CD14-positive monocyte (primary cell): Measurements from ENCODE around the gene CTAG2. TPM values are rescaled to one million over a fixed set of nuclear protein-coding genes. Genes with fewer than 3 reads are reported as not detected.
"Not testable (repeated sequence)": the region's sequence is repeated elsewhere in the genome, so short reads cannot be mapped to it uniquely, and the experiment has no call there.

Source experiments
- DNase-seq, 3 donors: peaks; one replicate each; pipeline ENCODE4 v3.0.0-alpha.2; 2011 to 2022
- H2AFZ ChIP-seq: 2 replicates; pipeline ENCODE4 v1.6.0; 2012; ENCODE audit warnings: mild to moderate bottlenecking, low read depth, low read length, inconsistent platforms; ENCODE audit not compliant: insufficient read depth, poor library complexity, severe bottlenecking
- H3K27ac ChIP-seq, 2 donors: 1 replicate in 1 of 2; 2 replicates in 1 of 2; pipeline ENCODE4 v1.5.1; 2012 to 2013; ENCODE audit warnings: low read length in 2 of 2, control low read depth in 1 of 2, inconsistent platforms in 1 of 2, low read depth in 1 of 2, mild to moderate bottlenecking in 1 of 2
- H3K27me3 ChIP-seq, 2 donors: one replicate each; pipeline versions ENCODE4 v1.6.0 to v1.6.1; 2011 to 2013; ENCODE audit warnings: low read length in 2 of 2; ENCODE audit not compliant: control insufficient read depth in 2 of 2, insufficient read depth in 2 of 2
- H3K36me3 ChIP-seq, 2 donors: replicated peaks in 1 of 2; 1 replicate in 1 of 2; 2 replicates in 1 of 2; pipeline versions ENCODE4 v1.5.1 to v1.6.1; 2012 to 2013; ENCODE audit warnings: low read length in 2 of 2, control low read depth in 1 of 2, inconsistent platforms in 1 of 2, mild to moderate bottlenecking in 1 of 2; ENCODE audit not compliant: insufficient read depth in 2 of 2, control insufficient read depth in 1 of 2
- H3K4me1 ChIP-seq, 2 donors: 1 replicate in 1 of 2; 2 replicates in 1 of 2; pipeline versions ENCODE4 v1.5.1 to v1.6.1; 2012 to 2013; ENCODE audit warnings: low read length in 2 of 2, control low read depth in 1 of 2, inconsistent platforms in 1 of 2, mild to moderate bottlenecking in 1 of 2, moderate library complexity in 1 of 2; ENCODE audit not compliant: insufficient read depth in 2 of 2, control insufficient read depth in 1 of 2
- H3K4me2 ChIP-seq: replicated peaks from 2 replicates; pipeline ENCODE3; 2012; ENCODE audit warnings: low read length, moderate library complexity, mild to moderate bottlenecking; ENCODE audit not compliant: poor library complexity, severe bottlenecking; ENCODE audit errors: extremely low read depth
- H3K4me3 ChIP-seq, 3 experiments: fragments of 200-600 bp in 1 of 3; sonication (generic) in 1 of 3; replicated peaks in 1 of 3; 1 replicate in 2 of 3; 2 replicates in 1 of 3; pipeline ENCODE4 v1.5.1; 2011 to 2013; ENCODE audit warnings: low read length in 3 of 3, mild to moderate bottlenecking in 3 of 3, control low read depth in 2 of 3, low read depth in 2 of 3, inconsistent platforms in 1 of 3, moderate library complexity in 1 of 3
- H3K79me2 ChIP-seq: 2 replicates; pipeline ENCODE4 v1.6.0; 2012; ENCODE audit warnings: mild to moderate bottlenecking, control low read depth, inconsistent platforms, low read length, moderate library complexity; ENCODE audit not compliant: insufficient read depth
- H3K9ac ChIP-seq: 2 replicates; pipeline ENCODE4 v1.6.0; 2017; ENCODE audit warnings: low read length, mild to moderate bottlenecking; ENCODE audit not compliant: insufficient read depth, poor library complexity, severe bottlenecking
- H3K9me3 ChIP-seq, 2 donors: replicated peaks in 1 of 2; 1 replicate in 1 of 2; 2 replicates in 1 of 2; pipeline versions ENCODE4 v1.5.1 to v1.6.1; 2012 to 2013; ENCODE audit warnings: low read length in 2 of 2, control low read depth in 1 of 2; ENCODE audit not compliant: control insufficient read depth in 1 of 2, insufficient read depth in 1 of 2
- H4K20me1 ChIP-seq: 2 replicates; pipeline ENCODE4 v1.6.0; 2012; ENCODE audit warnings: mild to moderate bottlenecking, low read length, control low read depth, moderate library complexity; ENCODE audit not compliant: insufficient read depth
- H3K27ac Mint-ChIP-seq, 7 donors: one replicate each; pipeline ENCODE4 v1.8.0; 2020; ENCODE audit warnings: mild to moderate bottlenecking in 7 of 7, mixed read lengths in 7 of 7, moderate library complexity in 6 of 7, inconsistent platforms in 2 of 7
- H3K27me3 Mint-ChIP-seq, 3 donors: one replicate each; pipeline ENCODE4 v1.8.0; 2021 to 2022; ENCODE audit warnings: low read depth in 3 of 3, mild to moderate bottlenecking in 3 of 3, mixed read lengths in 3 of 3, moderate library complexity in 3 of 3, inconsistent platforms in 1 of 3
- H3K36me3 Mint-ChIP-seq, 2 donors: one replicate each; pipeline ENCODE4 v1.8.0; 2020; ENCODE audit warnings: mixed read lengths in 2 of 2, inconsistent platforms in 1 of 2, mild to moderate bottlenecking in 1 of 2
- H3K4me1 Mint-ChIP-seq: one replicate; pipeline ENCODE4 v1.8.0; 2020; ENCODE audit warnings: mild to moderate bottlenecking, mixed read lengths
- H3K4me3 Mint-ChIP-seq, 2 donors: one replicate each; pipeline ENCODE4 v1.8.0; 2020; ENCODE audit warnings: mild to moderate bottlenecking in 2 of 2, mixed read lengths in 2 of 2, moderate library complexity in 1 of 2
- H3K9me3 Mint-ChIP-seq, 7 donors: one replicate each; pipeline ENCODE4 v1.8.0; 2020 to 2022; ENCODE audit warnings: mixed read lengths in 7 of 7, mild to moderate bottlenecking in 6 of 7, moderate library complexity in 6 of 7, inconsistent platforms in 2 of 7
- WGBS: methylation state at CpG from one replicate; pipeline ENCODE4 v1.1.5; 2013; ENCODE audit warnings: missing lambda C conversion rate; ENCODE audit not compliant: insufficient coverage; 5-methylcytosine and 5-hydroxymethylcytosine counted together
- intact Hi-C, 2 donors: fragments of 100-400 bp; cut with micrococcal nuclease; formaldehyde crosslinking; loops; one replicate each; pipeline versions ENCODE4 v1.15.0 to v1.15.1; 2023
- polyA plus RNA-seq, 3 donors: library from polyadenylated mRNA; depleted of rRNA in 1 of 3; unstranded in 2 of 3; stranded (reverse) in 1 of 3; fragments of 300-500 nt in 2 of 3; fragments of >200 nt in 1 of 3; fragmentation: Illumina TruSeq in 2 of 3; gene quantifications; 1 replicate in 2 of 3; 2 replicates in 1 of 3; pipeline ENCODE4 v1.2.3, GENCODE V29; 2012 to 2021
- TF ChIP-seq, protein P1 (sequence below): fragments of 200-600 bp; IDR thresholded peaks from one replicate; pipeline ENCODE4 v1.8.0; 2022; ENCODE audit warnings: antibody characterized with exemption, mild to moderate bottlenecking

Gene CTAG2
- polyA plus RNA-seq, 3 donors: not detected

DNA sequence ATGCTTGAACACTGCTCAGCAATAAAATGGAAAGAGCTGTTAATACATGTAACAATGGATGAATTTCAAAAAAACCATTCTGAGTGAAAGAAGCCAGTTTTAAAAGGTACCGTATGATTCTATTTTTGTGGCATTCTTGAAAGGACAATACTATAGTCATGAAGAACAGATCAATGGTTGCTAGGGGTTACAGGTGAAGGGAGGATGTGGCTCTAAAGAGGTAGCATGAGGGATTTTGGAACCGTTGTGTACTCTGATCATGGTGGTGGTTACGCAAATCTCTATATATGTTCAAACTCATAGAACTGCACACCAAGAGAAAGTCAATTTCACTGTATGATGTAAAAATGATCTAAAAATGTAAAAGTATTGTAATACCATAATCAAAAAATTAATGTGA, 40.0 kb upstream of the CTAG2 start:
- H3K27ac Mint-ChIP-seq: no peak overlapping the region

GRCh38 chrX:154690438-154690837, 37.1 kb upstream of the CTAG2 start:
- H3K27me3 Mint-ChIP-seq, H3K9me3 ChIP-seq, H3K4me1 ChIP-seq, H2AFZ ChIP-seq, H3K4me3 ChIP-seq, H3K4me2 ChIP-seq, intact Hi-C loops, H3K27ac Mint-ChIP-seq, H3K9ac ChIP-seq, H3K79me2 ChIP-seq, H3K4me1 Mint-ChIP-seq, H3K27me3 ChIP-seq, H3K9me3 Mint-ChIP-seq, H4K20me1 ChIP-seq, H3K27ac ChIP-seq, DNase-seq, H3K4me3 Mint-ChIP-seq: not testable (repeated sequence)
- WGBS: 100% methylated on average over 1 of the region's 2 CpGs
- H3K36me3 ChIP-seq: peaks cover 6 to 25% of the 10 kb centered on the region in 2 donors
- peaks cover 34 to 40% of the 10 kb centered on the region in 2 donors for H3K36me3 Mint-ChIP-seq

More for the DNA sequence above, 40.0 kb upstream of the CTAG2 start:
- TF ChIP-seq, protein P1, sequence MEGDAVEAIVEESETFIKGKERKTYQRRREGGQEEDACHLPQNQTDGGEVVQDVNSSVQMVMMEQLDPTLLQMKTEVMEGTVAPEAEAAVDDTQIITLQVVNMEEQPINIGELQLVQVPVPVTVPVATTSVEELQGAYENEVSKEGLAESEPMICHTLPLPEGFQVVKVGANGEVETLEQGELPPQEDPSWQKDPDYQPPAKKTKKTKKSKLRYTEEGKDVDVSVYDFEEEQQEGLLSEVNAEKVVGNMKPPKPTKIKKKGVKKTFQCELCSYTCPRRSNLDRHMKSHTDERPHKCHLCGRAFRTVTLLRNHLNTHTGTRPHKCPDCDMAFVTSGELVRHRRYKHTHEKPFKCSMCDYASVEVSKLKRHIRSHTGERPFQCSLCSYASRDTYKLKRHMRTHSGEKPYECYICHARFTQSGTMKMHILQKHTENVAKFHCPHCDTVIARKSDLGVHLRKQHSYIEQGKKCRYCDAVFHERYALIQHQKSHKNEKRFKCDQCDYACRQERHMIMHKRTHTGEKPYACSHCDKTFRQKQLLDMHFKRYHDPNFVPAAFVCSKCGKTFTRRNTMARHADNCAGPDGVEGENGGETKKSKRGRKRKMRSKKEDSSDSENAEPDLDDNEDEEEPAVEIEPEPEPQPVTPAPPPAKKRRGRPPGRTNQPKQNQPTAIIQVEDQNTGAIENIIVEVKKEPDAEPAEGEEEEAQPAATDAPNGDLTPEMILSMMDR: no peak
- no peak overlapping the region for H3K4me2 ChIP-seq
- H3K79me2 ChIP-seq: no peaks in the 10 kb centered on the region
- no peaks in the 10 kb centered on the region for H4K20me1 ChIP-seq
- no peak overlapping the region for H3K4me3 ChIP-seq
- H3K27ac ChIP-seq: no peak overlapping the region
- intact Hi-C loops: no loop called here
- H3K9me3 ChIP-seq: no peaks in the 10 kb centered on the region
- H3K4me1 ChIP-seq: no peaks in the 10 kb centered on the region
- Mint-ChIP-seq H3K9me3 (peaks cover 2 to 5% (median 3%) of the 10 kb centered on the region in 7 donors), H3K27me3 (peaks cover 0 to 3% (median 0%) of the 10 kb centered on the region in 3 donors), H3K4me1 (peaks cover 8% of the 10 kb centered on the region), H3K4me3 (no peak overlapping the region), H3K36me3 (peaks cover 50 to 53% of the 10 kb centered on the region in 2 donors)
- no peak for DNase-seq
- no peaks in the 10 kb centered on the region for H3K27me3 ChIP-seq
- WGBS: 100% methylated on average over 1 of the region's 3 CpGs
- peaks cover 31 to 54% of the 10 kb centered on the region in 2 donors for H3K36me3 ChIP-seq
- no peak overlapping the region for H3K9ac ChIP-seq
- no peak overlapping the region for H2AFZ ChIP-seq

GRCh38 chrX:154672084-154672483, 18.7 kb upstream of the CTAG2 start:
- Histone ChIP-seq H3K36me3 (peaks cover 11 to 24% of the 10 kb centered on the region in 2 donors), H3K9me3 (peaks cover 18 to 25% of the 10 kb centered on the region in 2 donors)
- H3K27me3 ChIP-seq, intact Hi-C loops, H3K27me3 Mint-ChIP-seq, H3K4me2 ChIP-seq, H3K4me3 ChIP-seq, H3K4me1 ChIP-seq, H3K4me1 Mint-ChIP-seq, H3K9ac ChIP-seq, DNase-seq, H3K4me3 Mint-ChIP-seq, H3K79me2 ChIP-seq, H3K27ac ChIP-seq, H4K20me1 ChIP-seq, H3K27ac Mint-ChIP-seq, H2AFZ ChIP-seq: not testable (repeated sequence)
- Mint-ChIP-seq H3K9me3 (peaks cover 30 to 55% (median 50%) of the 10 kb centered on the region in 7 donors), H3K36me3 (peaks cover 21% of the 10 kb centered on the region in 2 donors)

DNA sequence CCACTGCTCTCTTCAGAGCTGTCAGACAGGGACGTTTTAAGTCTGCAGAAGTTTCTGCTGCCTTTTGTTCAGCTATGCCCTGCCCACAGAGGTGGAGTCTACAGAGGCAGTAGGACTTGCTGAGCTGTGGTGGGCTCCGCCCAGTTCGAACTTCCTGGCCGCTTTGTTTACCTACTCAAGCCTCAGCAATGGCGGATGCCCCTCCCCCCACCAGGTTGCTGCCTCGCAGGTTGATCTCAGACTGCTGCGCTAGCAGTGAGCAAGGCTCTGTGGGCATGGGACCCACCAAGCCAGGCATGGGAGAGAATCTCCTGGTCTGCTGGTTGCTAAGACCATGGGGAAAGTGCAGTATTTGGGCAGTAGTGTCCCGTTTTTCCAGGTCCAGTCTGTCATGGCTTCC, 17.5 kb upstream of the CTAG2 start:
- H3K27ac Mint-ChIP-seq, H3K4me3 ChIP-seq, H3K4me2 ChIP-seq, H3K4me3 Mint-ChIP-seq, DNase-seq, H3K4me1 ChIP-seq, H3K9ac ChIP-seq, H3K27ac ChIP-seq, H3K27me3 Mint-ChIP-seq, H3K27me3 ChIP-seq, intact Hi-C loops, H2AFZ ChIP-seq, H3K4me1 Mint-ChIP-seq, H3K79me2 ChIP-seq, H4K20me1 ChIP-seq: not testable (repeated sequence)
- Mint-ChIP-seq H3K9me3 (peaks cover 30 to 62% (median 57%) of the 10 kb centered on the region in 7 donors), H3K36me3 (peaks cover 11 to 12% of the 10 kb centered on the region in 2 donors)
- peaks cover 18 to 25% of the 10 kb centered on the region in 2 donors for H3K9me3 ChIP-seq
- H3K36me3 ChIP-seq: peaks cover 0 to 13% of the 10 kb centered on the region in 2 donors
- 93% methylated on average over 3 of the region's 8 CpGs for WGBS
